ENCODE results near the gene TSR1.
A peak's percentile ranks its signal among the peaks of the same experiment; 100 is the strongest.

The TSR1 gene

GRCh38 chr17:2346475-2346874 lies 10.2 kb upstream of the TSR1 start:
- DNase-seq (ENCODE audit: low spot score), result no peak
- TF ChIP-seq CTCF (IDR thresholded peaks at IDR 0.05; ENCODE audit: extremely low read depth, missing control alignments), result no peak

- DNase-seq (ENCODE audit: low spot score), result no peak
- no peak for TF ChIP-seq CTCF (IDR thresholded peaks at IDR 0.05; ENCODE audit: extremely low read depth, missing control alignments)
These were observed 8.3 kb upstream of the TSR1 start for GRCh38 chr17:2344528-2344927.

- TF ChIP-seq CTCF (IDR thresholded peaks at IDR 0.05; ENCODE audit: extremely low read depth, missing control alignments), result no peak
- no peak for DNase-seq (ENCODE audit: low spot score)
These were observed 7.2 kb upstream of the TSR1 start for GRCh38 chr17:2343421-2343820.

GRCh38 chr17:2338315-2338657 lies 2.0 kb upstream of the TSR1 start:
- TF ChIP-seq CTCF (IDR thresholded peaks at IDR 0.05; ENCODE audit: extremely low read depth, missing control alignments), result no peak
- DNase-seq (ENCODE audit: low spot score), result no peak

GRCh38 chr17:2337544-2338314 lies 1.5 kb upstream of the TSR1 start:
- DNase-seq (ENCODE audit: low spot score), result peak; percentile 83
- TF ChIP-seq CTCF (IDR thresholded peaks at IDR 0.05; ENCODE audit: extremely low read depth, missing control alignments), result no peak

GRCh38 chr17:2336852-2337543 lies 741 bp upstream of the TSR1 start, which contains the start of gene SGSM2:
Gene SGSM2 (plus strand): TSS chr17:2337501. CDS start chr17:2337689, 188 bp downstream.
- peak; percentile 95 for DNase-seq (ENCODE audit: low spot score)
- no peak for TF ChIP-seq CTCF (IDR thresholded peaks at IDR 0.05; ENCODE audit: extremely low read depth, missing control alignments)

GRCh38 chr17:2335726-2336214 lies 487 bp downstream of the TSR1 start:
- no peak for TF ChIP-seq CTCF (IDR thresholded peaks at IDR 0.05; ENCODE audit: extremely low read depth, missing control alignments)

More at GRCh38 chr17:2335726-2336214, 487 bp downstream of the TSR1 start:
- DNase-seq (ENCODE audit: low spot score), result no peak
